HCEC 1CT (cell line): Measurements from ENCODE around the gene SIGLEC6.
A peak's percentile ranks its signal among the peaks of the same experiment; 100 is the strongest.
"Not testable (repeated sequence)": the region's sequence is repeated elsewhere in the genome, so short reads cannot be mapped to it uniquely, and the experiment has no call there.

Experiments
- DNase-seq: peaks from one replicate; pipeline ENCODE4 v3.0.0-alpha.2; 2017

SIGLEC6 gene

DNA sequence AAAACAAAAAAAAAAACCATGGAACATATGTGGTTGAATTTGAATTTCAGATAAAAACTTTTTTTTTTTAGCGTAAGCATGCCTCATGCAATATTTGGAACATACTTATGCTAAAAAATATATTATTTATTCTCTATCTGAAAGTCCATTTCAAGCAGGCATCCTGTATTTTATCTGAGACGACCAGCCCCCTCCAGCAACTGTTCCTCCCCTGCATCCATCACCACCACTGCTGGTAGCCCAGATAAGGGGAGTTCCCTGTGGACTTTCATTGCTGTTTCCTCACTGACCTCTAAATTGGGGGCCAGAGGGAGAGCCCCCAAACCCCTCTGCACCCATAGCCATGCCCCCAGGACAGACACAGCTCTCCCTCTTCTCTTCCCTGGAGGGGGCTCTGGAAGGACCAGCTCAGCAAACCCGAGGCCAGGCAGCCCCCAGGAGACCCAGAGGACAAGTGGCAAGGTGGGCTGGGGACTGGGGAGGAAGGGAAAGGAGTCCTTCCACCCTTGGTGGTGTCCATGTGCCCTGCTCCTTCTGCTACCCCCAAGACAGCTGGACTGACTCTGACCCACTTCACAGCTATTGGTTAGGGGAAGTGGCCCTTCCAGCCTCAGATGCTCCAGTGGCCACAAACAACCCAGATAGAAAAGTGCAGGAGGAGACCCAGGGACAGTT, 23.3 kb downstream of the SIGLEC6 start:
- DNase-seq, result no peak

DNA sequence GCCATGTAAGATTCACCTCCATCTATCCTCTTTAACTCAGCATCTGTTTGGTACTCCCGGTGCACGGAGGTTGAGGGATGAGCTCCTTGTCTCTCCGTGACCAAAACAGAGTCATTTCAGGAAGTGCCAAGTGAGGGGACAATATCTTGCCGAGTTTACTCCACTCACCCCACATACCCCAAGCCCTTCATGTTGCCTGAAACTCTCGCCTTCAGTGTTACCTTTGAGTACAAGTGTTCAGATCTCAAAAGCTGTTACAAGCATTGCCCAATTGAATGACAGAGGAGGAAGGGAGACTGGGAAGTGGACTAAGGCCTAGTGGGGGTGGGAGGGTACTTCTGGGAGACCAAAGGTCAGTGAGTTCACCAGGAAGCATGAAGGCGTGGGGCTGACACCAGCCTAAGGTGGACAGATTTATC, 23.8 kb downstream of the SIGLEC6 start:
- DNase-seq, result no peak

DNA sequence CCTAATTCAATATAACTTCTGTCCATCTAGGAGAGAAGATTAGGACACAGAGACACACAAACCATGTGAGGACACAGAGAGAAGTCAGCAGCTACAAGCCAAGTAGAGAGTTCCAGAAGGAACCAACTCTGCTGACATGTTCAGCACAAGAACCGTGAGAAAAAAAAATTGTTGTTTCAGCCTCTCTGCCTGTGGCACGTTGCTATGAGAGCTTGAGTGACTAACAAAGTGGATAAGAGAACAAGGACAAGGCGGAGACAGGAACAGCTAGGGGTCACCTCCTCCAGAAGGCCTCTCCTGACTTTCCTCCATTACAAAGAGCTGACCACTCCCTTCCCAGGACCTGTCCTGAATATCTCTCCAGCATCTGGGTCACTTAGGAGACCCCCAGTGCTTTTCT, 24.3 kb downstream of the SIGLEC6 start:
- DNase-seq, result no peak

DNA sequence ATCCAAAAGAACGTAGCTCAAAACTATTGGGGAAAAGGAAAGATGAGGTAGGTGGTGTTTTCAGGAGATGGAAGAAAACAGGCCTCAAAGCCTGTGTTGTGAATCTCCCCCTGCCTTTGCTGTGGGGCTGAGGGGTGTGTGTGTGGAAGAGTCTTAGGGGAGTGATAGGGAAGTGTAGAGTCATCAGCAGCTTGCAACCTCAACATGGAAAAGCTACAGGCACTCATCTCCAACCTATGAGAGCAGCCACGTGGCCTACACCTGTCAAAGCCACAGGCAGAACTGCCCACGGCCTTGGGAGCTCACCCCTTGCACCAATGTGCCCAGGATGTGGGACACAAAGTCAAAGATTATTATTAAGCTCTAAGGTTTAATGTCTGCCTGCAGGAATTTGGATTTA, 25.6 kb downstream of the SIGLEC6 start:
- no peak for DNase-seq

DNA sequence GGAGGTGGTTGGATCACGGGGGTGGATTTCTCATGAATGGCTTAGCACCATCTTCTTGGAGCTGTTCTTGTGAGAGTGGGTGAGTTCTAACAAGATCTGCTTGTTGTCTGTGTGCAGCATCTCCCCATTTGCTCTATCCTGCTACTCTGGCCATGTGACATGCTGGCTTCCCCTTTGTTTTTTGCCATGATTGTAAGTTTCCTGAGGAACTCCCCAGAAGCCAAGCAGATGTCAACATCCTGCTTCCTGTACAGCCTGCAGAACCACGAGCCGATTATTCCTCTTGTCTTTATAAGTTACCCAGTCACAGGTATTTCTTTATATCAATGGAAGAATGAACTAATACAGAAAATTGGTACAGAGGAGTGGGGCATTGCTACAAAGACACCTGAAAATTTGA, 27.6 kb downstream of the SIGLEC6 start:
- DNase-seq, result no peak

- no peak for DNase-seq
Measured at GRCh38 chr19:51503286-51503817, 28.1 kb downstream of the SIGLEC6 start.

DNA sequence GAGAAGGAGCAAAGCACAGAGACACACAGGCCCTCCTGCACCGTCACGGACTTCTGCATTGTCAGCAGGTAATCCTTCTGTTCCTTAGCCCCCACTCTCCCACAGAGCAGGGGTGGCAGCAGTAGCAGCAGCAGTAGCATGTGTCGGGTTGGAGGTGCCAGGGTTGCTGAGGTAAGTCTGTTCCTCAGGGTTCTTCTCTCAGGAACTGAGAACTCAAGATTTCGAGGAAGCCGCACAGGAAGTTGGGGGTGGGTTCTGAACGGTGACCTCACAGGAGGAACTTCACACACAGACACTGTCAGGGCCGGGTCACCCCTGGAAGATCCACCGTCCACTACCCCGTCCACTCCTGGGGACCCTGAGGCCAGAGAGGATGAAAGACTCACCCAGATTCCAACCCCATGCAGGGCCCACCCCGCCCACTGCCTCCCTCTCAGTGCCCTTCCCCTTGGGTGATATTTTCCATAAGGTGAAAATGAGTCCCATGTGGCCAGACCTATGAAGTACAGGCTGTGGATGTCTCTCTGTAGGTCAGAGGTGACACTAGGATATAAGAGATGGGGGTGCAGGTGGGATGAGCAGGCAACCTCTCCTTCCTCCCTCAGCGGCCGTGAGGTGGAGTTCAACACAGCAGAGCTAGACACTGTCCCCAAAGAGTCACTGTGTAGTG, 29.7 kb downstream of the SIGLEC6 start, which contains the start of gene SIGLEC12:
SIGLEC12 (minus strand) TSS at position 207 of the 670 bp plus-strand sequence; CDS start at position 140, 67 bp downstream.
- DNase-seq, result no peak

DNA sequence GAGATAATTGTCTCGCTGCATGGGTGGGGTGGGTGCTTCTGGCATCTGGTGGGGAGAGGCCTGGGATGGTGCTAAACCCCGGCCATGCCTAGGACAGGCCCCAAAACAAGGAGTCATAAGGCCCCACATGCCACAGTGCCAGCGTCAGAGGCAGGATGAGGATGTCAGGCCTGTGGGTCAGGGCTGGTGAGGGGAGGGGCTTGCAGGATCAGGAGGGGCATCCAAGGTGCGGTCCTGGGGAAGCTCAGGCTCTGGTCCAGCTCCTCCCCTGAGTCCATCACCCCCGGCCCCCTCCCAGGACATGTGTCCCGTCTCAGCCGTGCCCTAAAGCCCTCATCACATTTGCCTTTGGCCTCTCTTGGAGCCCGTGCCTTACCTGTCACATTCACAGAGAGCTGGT, 30.5 kb downstream of the SIGLEC6 start:
- not testable (repeated sequence) for DNase-seq

DNA sequence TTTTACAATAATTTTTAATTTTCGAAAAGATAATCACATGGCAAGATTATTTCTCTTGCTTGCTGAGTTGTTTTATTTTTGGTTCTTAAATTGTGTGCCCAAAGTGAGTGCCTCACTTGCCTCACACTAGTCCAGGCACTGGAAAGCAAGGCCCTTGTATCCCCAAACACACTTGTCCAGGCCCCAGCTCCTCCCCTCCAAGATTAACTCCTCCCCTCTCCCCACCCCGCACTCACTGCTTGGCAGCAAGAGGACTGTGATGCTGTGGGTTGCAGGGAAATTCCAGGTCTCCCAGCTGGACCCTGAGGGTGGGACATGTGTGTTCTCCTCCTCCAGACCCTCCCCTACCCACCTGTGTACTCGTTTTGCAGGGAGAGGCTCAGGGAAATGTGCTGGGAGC, 33.8 kb downstream of the SIGLEC6 start:
- DNase-seq, result no peak

DNA sequence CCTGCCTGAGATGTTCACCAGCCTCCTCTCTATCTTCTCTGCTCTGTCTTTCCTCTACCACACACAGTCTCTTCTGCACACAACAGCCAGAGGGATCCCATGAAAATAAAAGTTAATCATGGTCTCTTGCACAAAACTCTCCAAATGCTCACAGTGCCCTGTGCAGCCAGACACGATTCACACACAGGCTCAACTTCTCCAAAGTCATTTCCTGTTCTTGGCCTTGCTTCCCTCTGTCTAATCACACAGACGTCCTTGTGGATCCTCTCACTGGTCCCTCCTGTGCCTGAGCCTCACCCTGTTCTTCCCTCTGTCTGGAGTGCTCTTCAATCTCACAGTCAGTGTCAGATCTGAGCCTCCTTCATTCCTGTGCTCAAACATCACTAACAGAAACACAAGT, 37.7 kb downstream of the SIGLEC6 start:
- no peak for DNase-seq

GRCh38 chr19:51491586-51491985, 39.9 kb downstream of the SIGLEC6 start:
- no peak for DNase-seq

GRCh38 chr19:51490676-51491075, 40.8 kb downstream of the SIGLEC6 start:
- no peak for DNase-seq

GRCh38 chr19:51489113-51489512, 42.4 kb downstream of the SIGLEC6 start:
- DNase-seq, result no peak

DNA sequence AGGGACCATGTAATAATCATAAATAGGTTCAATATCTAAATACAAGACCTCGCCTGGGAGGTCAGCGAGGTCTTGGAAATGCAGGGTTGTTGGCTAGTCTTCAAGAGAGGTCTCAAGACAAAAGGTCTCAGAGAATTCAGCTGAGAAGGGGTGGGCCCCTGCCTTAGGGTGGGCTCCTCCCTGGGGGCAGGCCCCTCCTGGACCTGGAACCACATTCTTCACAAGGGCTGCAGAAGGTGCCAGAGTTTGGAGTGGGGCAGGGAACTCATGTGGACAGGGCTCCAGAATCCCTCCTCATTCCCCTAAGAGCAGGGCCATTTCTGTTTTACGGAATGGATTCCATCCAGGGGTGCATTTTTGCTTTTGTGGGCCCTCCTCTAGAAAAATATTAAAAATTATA, 43.0 kb downstream of the SIGLEC6 start:
- no peak for DNase-seq

DNA sequence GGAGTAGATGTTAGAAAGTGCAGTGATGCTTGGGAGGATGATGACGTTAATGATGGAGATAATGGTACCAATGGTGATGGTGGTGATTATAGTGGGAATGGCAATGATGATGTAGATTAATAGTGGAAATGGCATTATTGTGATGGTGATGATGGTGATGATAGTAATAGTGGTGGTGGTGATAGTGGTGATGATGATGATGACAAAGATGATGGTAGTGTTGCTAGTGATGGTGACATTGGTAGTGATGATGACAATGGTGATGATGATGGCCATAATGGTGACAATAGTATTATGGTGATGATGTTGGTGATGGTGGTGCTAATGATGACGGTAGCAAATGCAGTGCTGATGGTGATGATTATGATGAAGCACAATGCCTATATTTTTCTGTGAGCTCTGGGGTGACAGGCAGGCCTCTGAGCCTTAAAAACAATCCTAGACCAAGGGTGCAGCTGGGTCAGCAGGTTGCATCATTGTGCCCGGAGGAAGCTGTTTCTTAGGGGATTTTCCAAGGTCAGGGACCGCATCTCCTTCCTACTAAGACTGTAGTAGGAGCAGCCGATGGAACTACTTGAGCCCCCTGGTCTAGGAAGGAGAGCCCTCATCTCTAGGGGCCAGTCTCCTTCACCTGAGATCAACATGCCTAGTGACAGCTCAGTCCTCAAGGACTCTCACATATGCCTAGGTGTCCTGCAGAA, 45.4 kb downstream of the SIGLEC6 start:
- DNase-seq, result no peak

DNA sequence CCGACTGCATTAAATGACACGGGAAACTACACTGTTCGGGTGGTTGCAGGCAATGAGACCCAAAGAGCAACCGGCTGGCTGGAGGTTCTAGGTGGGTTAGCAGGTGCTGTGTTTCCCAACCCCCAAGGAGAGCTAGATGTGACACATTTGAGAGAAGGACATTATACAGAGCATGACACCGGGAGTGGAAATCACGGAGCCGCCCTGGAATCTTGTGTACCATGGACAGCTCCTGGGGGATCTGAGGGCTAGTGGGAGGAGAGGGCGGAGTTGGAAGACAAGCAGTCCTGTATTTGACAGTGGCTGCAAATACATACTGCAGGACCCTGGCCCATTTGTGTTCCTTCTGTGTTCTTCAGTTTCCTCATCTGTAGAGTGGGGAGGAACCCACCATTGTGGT, 50.9 kb downstream of the SIGLEC6 start:
- DNase-seq, result no peak

DNA sequence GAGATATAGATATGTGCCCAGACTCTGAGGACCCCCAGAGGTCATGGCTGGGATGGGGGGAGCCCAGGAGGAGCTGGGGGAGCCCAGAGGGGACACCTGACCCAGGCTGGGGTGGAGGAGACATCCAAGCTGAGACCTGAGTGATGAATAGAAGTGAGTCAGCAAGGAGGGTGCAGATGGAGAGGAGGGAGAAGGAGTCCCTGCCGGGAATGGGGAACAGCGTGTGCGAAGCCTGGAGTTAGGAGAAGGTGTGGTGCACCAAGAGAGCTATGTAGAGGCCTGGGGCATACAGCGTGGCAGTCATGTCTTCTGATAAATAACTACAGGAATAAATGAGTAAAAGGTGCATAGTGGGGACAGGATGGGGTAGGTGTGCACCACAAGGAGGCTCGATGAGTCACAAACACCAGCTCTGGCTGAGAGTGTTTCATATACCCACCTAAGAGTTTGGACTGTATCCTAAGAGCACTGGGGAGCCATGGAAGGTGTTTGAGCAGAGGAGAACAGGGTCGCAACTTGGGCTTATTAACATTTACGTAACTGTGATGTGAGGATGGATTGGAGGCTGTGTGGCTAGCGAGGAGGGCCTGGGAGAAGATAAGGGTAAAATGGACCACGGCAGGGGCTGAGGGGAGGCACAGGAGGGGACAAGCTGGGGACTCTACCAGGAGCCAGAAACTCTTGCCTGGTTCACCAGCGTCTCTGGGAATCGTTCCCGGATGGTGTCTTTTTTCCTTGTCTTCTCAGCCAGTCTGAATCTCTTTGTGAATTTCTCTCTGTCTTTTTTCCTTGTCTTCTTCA, 51.7 kb downstream of the SIGLEC6 start:
- no peak for DNase-seq

- no peak for DNase-seq
Measured at GRCh38 chr19:51478381-51479234, 52.9 kb downstream of the SIGLEC6 start, which contains the start of gene CEACAM18. CEACAM18 (plus strand) TSS chr19:51478539.

DNA sequence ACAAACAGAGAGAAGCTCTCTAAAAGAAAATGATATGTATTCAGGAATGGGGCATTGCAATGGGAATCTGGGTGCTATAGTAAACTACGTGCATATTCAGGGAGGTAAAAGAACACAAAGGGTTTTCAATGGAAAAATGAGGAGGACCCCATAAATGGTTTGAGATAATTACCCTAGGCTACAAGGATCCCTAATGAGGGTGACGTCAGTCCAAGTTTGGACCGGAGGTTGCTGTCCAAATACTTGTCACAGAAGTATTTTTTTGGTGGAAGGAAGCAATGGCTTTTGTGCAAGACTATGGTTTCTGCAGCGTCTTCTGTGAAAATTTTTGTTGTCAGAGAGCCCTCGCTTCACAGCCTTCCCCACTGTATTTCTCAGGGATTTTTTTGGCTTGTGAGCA, 54.1 kb downstream of the SIGLEC6 start:
- DNase-seq, result no peak

- no peak for DNase-seq
Measured at GRCh38 chr19:51476164-51476563, 55.3 kb downstream of the SIGLEC6 start.

DNA sequence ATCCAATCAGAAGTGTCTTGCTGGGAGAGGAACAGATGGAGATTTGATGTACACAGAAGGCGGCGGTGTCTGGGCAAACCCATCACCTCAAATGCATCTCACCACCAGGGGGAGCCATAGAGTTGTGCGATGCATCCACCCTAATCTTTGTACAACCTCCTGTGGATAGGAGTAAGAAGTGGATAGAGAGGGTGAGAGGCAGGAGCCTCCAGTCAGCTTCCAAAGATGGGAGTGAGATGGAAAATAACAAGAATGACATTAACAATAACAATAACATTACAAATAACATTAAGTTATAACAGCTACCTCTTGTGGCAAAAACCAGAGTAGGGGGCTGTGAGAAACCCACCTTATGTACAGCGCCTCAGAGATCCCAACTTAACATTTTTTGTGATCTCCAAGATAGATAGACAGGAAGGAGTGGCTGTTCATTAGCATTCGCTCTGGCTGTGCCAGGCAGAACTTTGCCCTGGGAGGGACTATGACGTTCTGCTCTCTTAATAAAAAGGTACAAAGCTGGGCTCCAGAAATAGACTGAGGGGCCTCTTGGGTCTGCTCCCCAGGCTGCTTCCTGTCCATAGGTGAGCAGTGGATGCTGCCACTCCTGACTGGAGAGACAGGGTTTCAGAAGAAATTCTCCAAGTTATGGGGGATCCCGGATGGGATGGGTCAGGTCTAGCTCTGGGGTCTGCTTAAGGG, 58.3 kb downstream of the SIGLEC6 start:
- peak; percentile 18 for DNase-seq
